ENCODE results near the gene POLD1. TPM values are rescaled to one million over a fixed set of nuclear protein-coding genes. Genes with fewer than 3 reads are reported as not detected.

The POLD1 gene
- total and polyA plus RNA-seq, 2 of the 13 experiments (the other 11 are each of a cell fraction or from before 2014, with no cell fraction given) = 17.4 to 54.0 TPM

GRCh38 chr19:50432221-50433028 lies 48.3 kb downstream of the POLD1 start, which contains the start of gene MYBPC2:
TSS of gene MYBPC2 (plus strand) at chr19:50432892. CDS start at chr19:50432954, 62 bp downstream.
- TF ChIP-seq ESRRA (CRISPR knock-in tag; IDR thresholded peaks at IDR 0.05; ENCODE audit: low read depth) = no peak
- 0 out of 2 replicates have a peak, but pooled peaks have one; percentile 32 for TF ChIP-seq ZSCAN21 (CRISPR knock-in tag; IDR thresholded peaks at IDR 0.05; ENCODE audit: borderline replicate concordance)
- 0 out of 2 replicates have a peak, but pooled peaks have one; percentile 41 for TF ChIP-seq ZNF777 (CRISPR knock-in tag; IDR thresholded peaks at IDR 0.05)
- peak; percentile 52; the same call in 1 of the 2 replicates for TF ChIP-seq TFAP4 (IDR thresholded peaks at IDR 0.05; ENCODE audit: borderline replicate concordance, low read depth)
- peak within 1 kb of the TSS; percentile 56 to 70 (median 56); a peak in 5 of 6 replicates for H3K4me3 ChIP-seq (replicated peaks in 1 of 3; ENCODE audit: insufficient read depth in 1 of 3, low read depth in 2 of 3, low read length in 3 of 3)
- H4K20me1 ChIP-seq (ENCODE audit: insufficient read depth, low read length) = no peaks in the 10 kb centered on the region
- H3K36me3 ChIP-seq (replicated peaks in 1 of 2; ENCODE audit: control insufficient read depth in 1 of 2, insufficient read depth in 2 of 2, low read length in 2 of 2) = no peaks in the 10 kb centered on the region
- ChIA-PET CTCF (ENCODE audit: low intra/inter-chr PET ratio, low total read pairs) (no interaction called here), POLR2A (no interaction called here)
- peaks cover 10 to 24% of the 10 kb centered on the region in 2 experiments; a peak in 4 of 5 replicates for H3K27me3 ChIP-seq (ENCODE audit: control insufficient read depth in 1 of 2, insufficient read depth in 2 of 2, low read length in 2 of 2)
- intact Hi-C loops (cut with micrococcal nuclease; ENCODE audit: unreplicated experiment) = no loop called here
- H2AFZ ChIP-seq (ENCODE audit: low read length) = no peak within 1 kb of the TSS
- ATAC-seq (no peak; the same call in 2 of the 3 replicates), DNase-seq (ENCODE audit: low spot score) (no peak), FAIRE-seq (no peak)
- peak within 1 kb of the TSS; percentile 95 for H3K4me2 ChIP-seq (ENCODE audit: low read depth, low read length)
- no peak within 1 kb of the TSS for H3K27ac ChIP-seq (ENCODE audit: extremely low read length, insufficient read depth, low read length)
- H3K9me3 ChIP-seq (ENCODE audit: low read length) = no peaks in the 10 kb centered on the region
- H3K4me1 ChIP-seq (ENCODE audit: insufficient read depth, low read length) = peaks cover 10% of the 10 kb centered on the region
- 4% methylated on average over 26 of the region's 40 CpGs for WGBS (ENCODE audit: low lambda C conversion rate)
- H3K79me2 ChIP-seq (ENCODE audit: insufficient read depth, low read length) = no peaks in the 10 kb centered on the region
- BruUV-seq (replicated peaks) = no TSS peak
- H3K9ac ChIP-seq (ENCODE audit: insufficient read depth, low read depth, low read length) = peak within 1 kb of the TSS; percentile 58
- in situ Hi-C loops (cut with HindIII; ENCODE audit: extremely low pct_ligation_motif_present, low pct_unique_long_range_greater_than_20kb) = no loop called here

Measured in HepG2 (cell line).